H1 (cell line): ENCODE data around the gene OR1M1. TPM values are rescaled to one million over a fixed set of nuclear protein-coding genes. Genes with fewer than 3 reads are reported as not detected.
"Not testable (repeated sequence)": the region's sequence is repeated elsewhere in the genome, so short reads cannot be mapped to it uniquely, and the experiment has no call there.

Experiments used
- CTCF ChIA-PET: fragments of 300-600 bp; sonication (Branson Sonifier 250); formaldehyde crosslinking; loops from one replicate; lab custom pipeline; 2021; ENCODE audit not compliant: partially characterized antibody; lab: Charles Lee
- POLR2A ChIA-PET: fragments of 300-600 bp; sonication (Branson Sonifier 250); formaldehyde crosslinking; loops from one replicate; lab custom pipeline; 2021; ENCODE audit warnings: inconsistent platforms; ENCODE audit not compliant: partially characterized antibody; lab: Charles Lee
- DNase-seq, 2 experiments: peaks; one replicate each; pipeline versions ENCODE4 v3.0.0 to v3.0.0-alpha.2; 2010 to 2022; ENCODE audit warnings: low spot score in 2 of 2, low read depth in 1 of 2, mixed read lengths in 1 of 2
- FAIRE-seq: peaks from 2 replicates; lab custom pipeline; 2011; peaks lifted over from hg19 to GRCh38; lab: Jason Lieb, UNC
- H2AFZ ChIP-seq: 2 replicates; pipeline ENCODE4 v1.8.1; 2012; ENCODE audit warnings: low read length, inconsistent platforms
- H2AK5ac ChIP-seq: 2 replicates; pipeline ENCODE4 v1.6.1; 2013; ENCODE audit warnings: low read depth, low read length
- H2BK120ac ChIP-seq: replicated peaks from 2 replicates; pipeline ENCODE3; 2013; ENCODE audit warnings: low read depth, low read length, inconsistent platforms
- H2BK12ac ChIP-seq: 2 replicates; pipeline ENCODE4 v1.6.1; 2013; ENCODE audit warnings: low read depth, low read length
- H2BK15ac ChIP-seq: 2 replicates; pipeline ENCODE4 v1.6.1; 2013; ENCODE audit warnings: low read length
- H2BK20ac ChIP-seq: 2 replicates; pipeline ENCODE4 v1.6.1; 2013; ENCODE audit warnings: low read length
- H2BK5ac ChIP-seq: 2 replicates; pipeline ENCODE4 v1.6.1; 2013; ENCODE audit warnings: low read depth, low read length
- H3K14ac ChIP-seq: 2 replicates; pipeline ENCODE4 v1.6.1; 2013; ENCODE audit warnings: inconsistent platforms; ENCODE audit not compliant: insufficient read length
- H3K18ac ChIP-seq: 2 replicates; pipeline ENCODE4 v1.6.1; 2013; ENCODE audit warnings: low read length; ENCODE audit errors: extremely low read depth
- H3K23ac ChIP-seq: 2 replicates; pipeline ENCODE4 v1.6.1; 2013; ENCODE audit warnings: inconsistent platforms; ENCODE audit not compliant: insufficient read length
- H3K23me2 ChIP-seq: 2 replicates; pipeline ENCODE4 v1.6.1; 2013; ENCODE audit warnings: low read depth, low read length
- H3K27ac ChIP-seq: 2 replicates; pipeline ENCODE4 v1.6.1; 2011; ENCODE audit warnings: low read depth, low read length, inconsistent platforms
- H3K27me3 ChIP-seq, 4 experiments: replicated peaks in 1 of 4; 1 replicate in 1 of 4; 2 replicates in 3 of 4; pipeline versions ENCODE4 v1.6.1 to v1.8.1; 2011 to 2013; ENCODE audit warnings: low read length in 3 of 4, mild to moderate bottlenecking in 3 of 4, inconsistent platforms in 2 of 4, mixed read lengths in 2 of 4, moderate library complexity in 1 of 4; ENCODE audit not compliant: control insufficient read depth in 3 of 4, insufficient read depth in 3 of 4; ENCODE audit errors: extremely low read depth in 1 of 4
- H3K36me3 ChIP-seq, 4 experiments: 2 replicates each; pipeline versions ENCODE4 v1.6.1 to v1.8.1; 2011 to 2013; ENCODE audit warnings: mild to moderate bottlenecking in 4 of 4, low read length in 3 of 4, moderate library complexity in 2 of 4, control low read depth in 1 of 4, inconsistent platforms in 1 of 4; ENCODE audit not compliant: insufficient read depth in 4 of 4, control insufficient read depth in 2 of 4
- H3K4ac ChIP-seq: replicated peaks from 2 replicates; pipeline ENCODE3; 2013; ENCODE audit warnings: low read length, low read depth, mixed read lengths, inconsistent platforms; ENCODE audit not compliant: insufficient read length
- H3K4me1 ChIP-seq, 4 experiments: replicated peaks in 1 of 4; 1 replicate in 1 of 4; 2 replicates in 3 of 4; pipeline versions ENCODE4 v1.6.1 to v1.8.1; 2011 to 2013; ENCODE audit warnings: low read length in 3 of 4, inconsistent platforms in 2 of 4, mixed read lengths in 1 of 4; ENCODE audit not compliant: insufficient read depth in 4 of 4, control insufficient read depth in 3 of 4
- H3K4me2 ChIP-seq, 2 experiments: 2 replicates each; pipeline versions ENCODE4 v1.6.1 to v1.8.1; 2011 to 2013; ENCODE audit warnings: low read depth in 2 of 2, low read length in 2 of 2, control low read depth in 1 of 2, inconsistent platforms in 1 of 2, mild to moderate bottlenecking in 1 of 2; ENCODE audit not compliant: insufficient read depth in 1 of 2
- H3K4me3 ChIP-seq, 4 experiments: fragments of 200-600, 300-600 bp in 1 of 4; sonication (generic), shearing (Covaris generic), sonication (Bioruptor Twin) in 1 of 4; 2 replicates each; pipeline versions ENCODE4 v1.5.1 to v1.8.1; 2011 to 2016; ENCODE audit warnings: low read length in 4 of 4, low read depth in 3 of 4, control low read depth in 2 of 4, inconsistent platforms in 2 of 4, mild to moderate bottlenecking in 2 of 4, mixed read lengths in 1 of 4, moderate library complexity in 1 of 4; ENCODE audit not compliant: insufficient read depth in 2 of 4; ENCODE audit errors: extremely low read depth in 1 of 4
- H3K56ac ChIP-seq: replicated peaks from 2 replicates; pipeline ENCODE3; 2013; ENCODE audit warnings: low read depth, mild to moderate bottlenecking, mixed read lengths, low read length, inconsistent platforms; ENCODE audit not compliant: insufficient read length
- H3K79me1 ChIP-seq: 2 replicates; pipeline ENCODE4 v1.6.1; 2013; ENCODE audit warnings: low read depth, low read length, control low read depth
- H3K79me2 ChIP-seq, 2 experiments: 2 replicates each; pipeline versions ENCODE4 v1.6.1 to v1.8.1; 2012 to 2013; ENCODE audit warnings: low read length in 2 of 2, mild to moderate bottlenecking in 2 of 2, inconsistent platforms in 1 of 2; ENCODE audit not compliant: insufficient read depth in 2 of 2, control insufficient read depth in 1 of 2
- H3K9ac ChIP-seq, 4 experiments: replicated peaks in 1 of 4; 1 replicate in 1 of 4; 2 replicates in 3 of 4; pipeline versions ENCODE4 v1.6.1 to v1.8.1; 2011 to 2013; ENCODE audit warnings: low read depth in 3 of 4, low read length in 3 of 4, control low read depth in 2 of 4, mild to moderate bottlenecking in 2 of 4, moderate library complexity in 2 of 4, inconsistent platforms in 1 of 4; ENCODE audit errors: extremely low read depth in 1 of 4
- H3K9me3 ChIP-seq, 2 experiments: 2 replicates each; pipeline versions ENCODE4 v1.6.1 to v1.8.1; 2012 to 2013; ENCODE audit warnings: mild to moderate bottlenecking in 2 of 2, moderate library complexity in 2 of 2, control low read depth in 1 of 2, inconsistent platforms in 1 of 2, low read depth in 1 of 2, low read length in 1 of 2, mixed read lengths in 1 of 2; ENCODE audit not compliant: insufficient read depth in 2 of 2
- H4K20me1 ChIP-seq, 2 experiments: replicated peaks in 1 of 2; 2 replicates each; pipeline versions ENCODE3 to v1.8.1; 2011 to 2013; ENCODE audit warnings: inconsistent platforms in 2 of 2, low read length in 2 of 2, mild to moderate bottlenecking in 1 of 2; ENCODE audit not compliant: insufficient read depth in 2 of 2, control insufficient read depth in 1 of 2
- H4K5ac ChIP-seq: 2 replicates; pipeline ENCODE4 v1.6.1; 2013; ENCODE audit warnings: low read length, low read depth, mixed read lengths, inconsistent platforms; ENCODE audit not compliant: insufficient read length
- H4K8ac ChIP-seq: 2 replicates; pipeline ENCODE4 v1.8.0; 2013; ENCODE audit warnings: mild to moderate bottlenecking, moderate library complexity, low read length, inconsistent platforms; ENCODE audit not compliant: insufficient read depth; ENCODE audit errors: extremely low read depth
- H4K91ac ChIP-seq: replicated peaks from 2 replicates; pipeline ENCODE3; 2013; ENCODE audit warnings: low read length, mixed read lengths, inconsistent platforms; ENCODE audit not compliant: insufficient read length
- BCL11A ChIP-seq, 2 experiments: IDR thresholded peaks; one replicate each; pipeline ENCODE4 v1.6.1; 2011; ENCODE audit warnings: low read depth in 2 of 2, low read length in 2 of 2, mild to moderate bottlenecking in 2 of 2
- KDM5A ChIP-seq: fragments of 200-600 bp; IDR thresholded peaks from 2 replicates; pipeline ENCODE4 v1.7.1; 2012; ENCODE audit warnings: mild to moderate bottlenecking, low read length, inconsistent platforms, mixed read lengths
- NANOG ChIP-seq: IDR thresholded peaks from 2 replicates; pipeline ENCODE4 v1.6.1; 2011; ENCODE audit warnings: low read length, low read depth, mild to moderate bottlenecking, inconsistent platforms; ENCODE audit not compliant: insufficient read depth, poor library complexity, severe bottlenecking
- RAD21 ChIP-seq, 2 experiments: IDR thresholded peaks in 1 of 2; conservative IDR thresholded peaks in 1 of 2; 2 replicates each; pipeline ENCODE4 v1.6.1; 2011; ENCODE audit warnings: low read depth in 2 of 2, low read length in 2 of 2, improper control_type of control experiment in 1 of 2, inconsistent platforms in 1 of 2, mild to moderate bottlenecking in 1 of 2, moderate library complexity in 1 of 2
- TAF7 ChIP-seq: optimal IDR thresholded peaks from 2 replicates; pipeline ENCODE3; 2011; ENCODE audit warnings: low read depth, mild to moderate bottlenecking, inconsistent platforms, low read length, moderate library complexity, borderline replicate concordance
- WGBS, 2 experiments: shearing (Covaris generic) in 1 of 2; methylation state at CpG; one replicate each; pipeline versions ENCODE4 v1.1.6 to v1.1.7; 2013 to 2015; ENCODE audit warnings: low lambda C conversion rate in 2 of 2, mixed read lengths in 2 of 2, inconsistent platforms in 1 of 2, low coverage in 1 of 2, missing lambda C conversion rate in 1 of 2; ENCODE audit not compliant: insufficient replicate concordance in 2 of 2, insufficient coverage in 1 of 2, insufficient read length in 1 of 2; ENCODE audit errors: extremely low coverage in 1 of 2, missing lambda C conversion rate in 1 of 2; 5-methylcytosine and 5-hydroxymethylcytosine counted together
- polyA plus RNA-seq, 7 experiments: library from polyadenylated mRNA; depleted of rRNA in 3 of 7; stranded (reverse) in 5 of 7; unstranded in 2 of 7; fragments of >200 nt in 5 of 7; fragments of 200-250 nt in 2 of 7; gene quantifications; 1 replicate in 5 of 7; 2 replicates in 1 of 7; 4 replicates in 1 of 7; pipeline versions ENCODE4 v1.2.1 to v1.2.3, GENCODE V29; 2011 to 2013; ENCODE audit warnings: missing spikeins in 2 of 7, mixed read lengths in 2 of 7
- total RNA-seq: library from RNA; stranded (reverse); fragmentation: NEBNext Ultra II Directional; extraction: Animal tissue kit (Norgen Biotek cat#: 25700); gene quantifications from 2 replicates; pipeline ENCODE4 v1.2.1, GENCODE V29; 2021

Gene OR1M1
- total and polyA plus RNA-seq, 2 of the 8 experiments (the other 6 are each of a cell fraction or from before 2014, with no cell fraction given): 0.12 TPM; not detected in 1

GRCh38 chr19:9054765-9055164 lies 32.1 kb upstream of the OR1M1 start (continued):
- TF ChIP-seq KDM5A: no peak
- TF ChIP-seq TAF7: no peak
- TF ChIP-seq NANOG: no peak
- TF ChIP-seq BCL11A (IDR thresholded peaks at IDR 0.05; ENCODE audit: low read depth in 2 of 2, low read length in 2 of 2): no peak
- TF ChIP-seq RAD21 (IDR thresholded peaks at IDR 0.05 in 1 of 2, conservative IDR thresholded peaks at IDR 0.05 in 1 of 2; ENCODE audit: low read depth in 2 of 2, low read length in 2 of 2): no peak

GRCh38 chr19:9056131-9056530 lies 30.7 kb upstream of the OR1M1 start:
- H3K23ac ChIP-seq: not testable (repeated sequence)
- POLR2A ChIA-PET: interaction anchor here (0.6 to 0.9 kb wide), 2 partner anchors 9 to 525 kb away, joined by 3 read pairs; no protein-coding TSS in a partner anchor

More at GRCh38 chr19:9056131-9056530, 30.7 kb upstream of the OR1M1 start:
- not testable (repeated sequence) for H2BK15ac ChIP-seq, H3K27me3 ChIP-seq, H2BK120ac ChIP-seq, FAIRE-seq, H2BK20ac ChIP-seq, H4K5ac ChIP-seq, DNase-seq, H4K20me1 ChIP-seq, H4K8ac ChIP-seq, H3K23me2 ChIP-seq, H3K79me1 ChIP-seq, H3K9me3 ChIP-seq, H3K79me2 ChIP-seq, H3K4me3 ChIP-seq, H3K4ac ChIP-seq, H3K14ac ChIP-seq, H3K27ac ChIP-seq, H3K56ac ChIP-seq, H2AFZ ChIP-seq, H3K9ac ChIP-seq, H3K36me3 ChIP-seq
- CTCF ChIA-PET: interaction anchor here (0.5 to 1.5 kb wide), 4 partner anchors 9 to 462 kb away, joined by 3 to 4 read pairs (median 3); no protein-coding TSS in a partner anchor
- H3K4me2 ChIP-seq: peak overlapping the region in 1 of 2 experiments; percentile 74; a peak in 1 of 4 replicates
- peaks cover 4 to 16% (median 8%) of the 10 kb centered on the region in 4 experiments; a peak in 6 of 7 replicates for H3K4me1 ChIP-seq
- peak overlapping the region; percentile 44; the same call in 1 of the 2 replicates for H2BK5ac ChIP-seq
- 0 out of 2 replicates have a peak overlapping the region, but pooled peaks have one; percentile 80 for H2BK12ac ChIP-seq
- peak overlapping the region; percentile 78 for H3K18ac ChIP-seq
- WGBS, 2 experiments: 94% methylated on average over 9 of the region's 9 CpGs; no CpG with 5 or more reads in 1 of the 2 experiments
- peak overlapping the region; percentile 82; the same call in 1 of the 2 replicates for H2AK5ac ChIP-seq
- H4K91ac ChIP-seq: peak overlapping the region; percentile 74
